ENCODE data around the gene MYO9B.

MYO9B gene

DNA sequence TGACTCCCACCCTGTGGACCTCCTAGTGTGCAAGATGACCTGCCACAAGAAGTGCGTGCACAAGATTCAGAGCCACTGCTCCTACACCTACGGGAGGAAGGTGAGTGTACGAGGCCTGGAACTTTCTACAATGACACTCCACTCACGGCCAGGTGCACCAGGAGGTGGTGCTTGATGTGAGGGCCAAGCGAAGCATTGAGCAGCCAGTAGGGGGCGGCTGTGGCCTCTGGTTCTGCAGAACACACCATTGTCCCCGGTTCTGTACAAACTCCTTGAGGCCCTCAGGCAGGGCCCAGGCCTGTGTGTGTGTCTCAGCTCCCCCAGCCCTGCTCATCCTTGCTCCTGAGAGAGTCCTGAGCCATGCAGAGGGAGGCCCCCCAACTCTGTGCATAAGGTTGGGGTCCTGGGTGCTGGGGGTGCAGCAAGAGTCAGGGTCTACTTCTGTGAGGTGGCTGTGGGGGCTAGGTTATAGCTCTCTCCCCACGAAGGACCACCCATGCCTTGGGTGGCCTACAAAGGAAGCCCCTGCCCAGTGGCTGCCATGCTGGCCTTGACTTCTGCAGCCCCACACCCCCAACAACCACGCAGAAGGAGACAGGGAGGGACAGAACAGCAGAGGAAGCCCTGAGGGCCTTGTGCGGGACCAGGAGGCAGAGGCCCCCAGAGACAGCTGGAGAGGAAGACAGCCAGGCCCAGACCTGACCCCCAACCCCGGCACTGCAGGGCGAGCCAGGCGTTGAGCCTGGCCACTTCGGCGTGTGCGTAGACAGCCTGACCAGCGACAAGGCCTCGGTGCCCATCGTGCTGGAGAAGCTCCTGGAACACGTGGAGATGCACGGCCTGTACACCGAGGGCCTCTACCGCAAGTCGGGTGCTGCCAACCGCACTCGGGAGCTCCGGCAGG, 129.9 kb downstream of the MYO9B start:
- in situ Hi-C loops (cut with HindIII; ENCODE audit: low sequenced_read_pairs), result no loop called here
- peak; percentile 49 for DNase-seq (ENCODE audit: low read depth, low spot score)

DNA sequence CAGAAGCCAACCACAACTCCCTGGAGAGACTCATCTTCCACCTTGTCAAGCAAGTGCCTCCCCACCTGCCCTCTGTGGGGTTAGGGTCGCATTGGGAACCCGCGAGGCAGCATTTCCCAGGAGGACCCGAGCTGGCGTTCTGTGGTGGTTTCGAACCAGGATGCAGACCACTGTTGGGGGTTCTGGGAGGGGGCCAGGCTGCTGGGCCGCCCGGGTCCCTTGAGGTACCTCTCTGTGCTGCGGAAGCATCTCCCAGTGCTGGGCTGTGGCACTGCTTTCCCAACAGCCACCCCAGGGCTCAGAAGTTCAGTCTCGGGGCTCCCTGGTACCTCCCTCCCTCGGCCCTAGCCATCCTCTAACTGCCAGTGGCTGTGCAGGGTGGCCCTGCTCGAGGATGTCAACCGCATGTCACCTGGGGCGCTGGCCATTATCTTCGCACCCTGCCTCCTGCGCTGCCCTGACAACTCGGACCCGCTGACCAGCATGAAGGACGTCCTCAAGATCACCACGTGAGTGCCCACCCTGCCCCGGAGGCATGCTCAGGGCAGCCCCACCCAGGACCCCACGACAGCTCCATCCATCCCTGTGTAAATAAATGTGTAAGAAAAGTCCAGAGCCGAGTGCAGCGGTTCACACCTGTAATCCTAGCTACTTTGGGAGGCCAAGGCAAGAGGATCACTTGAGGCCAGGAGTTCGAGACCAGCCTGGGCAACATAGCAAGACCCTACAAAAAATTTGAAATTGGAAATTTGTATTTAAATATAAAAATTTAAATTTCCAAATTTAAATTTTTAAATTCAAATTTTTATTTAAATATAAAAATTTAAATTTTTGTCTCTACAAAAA, 131.4 kb downstream of the MYO9B start:
- TF ChIP-seq CTCF (IDR thresholded peaks at IDR 0.05; ENCODE audit: low read depth, low read length), result no peak
- no peak for DNase-seq (ENCODE audit: low read depth, low spot score)
- in situ Hi-C loops (cut with HindIII; ENCODE audit: low sequenced_read_pairs), result no loop called here
- no peak overlapping the region for H3K4me3 ChIP-seq (ENCODE audit: low read depth, low read length)

More for the DNA sequence above, 129.9 kb downstream of the MYO9B start:
- H3K4me3 ChIP-seq (ENCODE audit: low read depth, low read length), result no peak overlapping the region
- peak; percentile 81 for TF ChIP-seq CTCF (IDR thresholded peaks at IDR 0.05; ENCODE audit: low read depth, low read length)

DNA sequence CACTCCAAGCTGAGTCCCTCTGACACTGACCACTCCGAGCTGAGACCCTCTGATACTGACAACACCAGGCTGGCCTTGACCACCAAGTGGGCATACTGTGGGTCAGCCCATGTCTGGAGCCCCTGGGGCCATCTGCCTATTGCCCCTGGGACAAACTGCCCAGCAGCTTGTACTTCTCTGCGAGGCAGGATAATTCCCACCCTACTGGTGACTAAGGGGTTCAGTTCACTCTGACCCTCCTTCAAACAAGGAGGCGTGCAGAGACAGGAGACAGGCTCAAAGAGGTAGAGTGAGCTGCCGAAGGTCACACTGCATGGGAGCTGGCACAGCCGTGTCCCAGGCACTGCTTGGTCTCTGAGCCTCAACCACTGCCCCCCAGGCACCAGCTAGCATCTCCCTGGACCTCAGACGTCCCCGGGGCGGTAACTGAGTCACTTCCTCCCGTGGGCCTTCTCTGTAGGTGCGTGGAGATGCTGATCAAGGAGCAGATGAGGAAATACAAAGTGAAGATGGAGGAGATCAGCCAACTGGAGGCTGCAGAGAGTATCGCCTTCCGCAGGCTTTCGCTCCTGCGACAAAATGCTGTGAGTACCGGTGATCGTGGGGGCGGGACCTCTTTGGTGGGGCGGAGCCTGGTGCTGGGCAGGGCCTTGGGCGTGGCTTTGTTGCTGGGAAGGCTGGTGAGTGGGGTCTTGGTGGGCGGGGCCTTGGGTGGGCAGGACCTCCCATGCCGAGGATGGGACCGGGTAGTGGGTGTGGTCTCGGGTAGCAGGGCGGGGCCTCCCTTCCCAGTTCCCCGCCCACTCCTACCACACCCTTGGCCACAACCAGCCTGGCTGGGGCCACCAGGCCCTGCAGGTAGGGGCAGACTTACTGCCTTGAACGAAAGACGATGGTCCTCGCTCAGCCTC, 133.8 kb downstream of the MYO9B start:
- peak; percentile 32 for DNase-seq (ENCODE audit: low read depth, low spot score)
- in situ Hi-C loops (cut with HindIII; ENCODE audit: low sequenced_read_pairs), result no loop called here
- H3K4me3 ChIP-seq (ENCODE audit: low read depth, low read length), result no peak overlapping the region
- TF ChIP-seq CTCF (IDR thresholded peaks at IDR 0.05; ENCODE audit: low read depth, low read length), result no peak

DNA sequence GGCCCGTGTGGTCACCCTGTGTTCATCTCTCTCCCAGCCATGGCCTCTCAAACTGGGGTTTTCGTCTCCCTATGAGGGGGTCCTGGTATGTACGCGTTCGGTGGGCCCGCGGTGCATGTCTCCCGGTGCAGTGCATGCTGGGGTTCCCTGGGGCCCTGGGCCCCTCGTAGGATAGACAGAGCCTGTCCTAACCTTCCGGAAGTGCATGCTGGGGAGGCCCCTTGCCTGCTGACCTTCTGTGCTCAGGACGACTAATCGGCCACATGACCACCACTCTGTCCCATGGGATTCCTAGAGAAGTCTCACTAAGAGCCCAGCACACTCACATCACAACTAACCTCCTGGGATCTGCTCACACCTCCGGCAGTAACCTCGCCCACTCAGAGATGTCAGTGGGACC, 134.7 kb downstream of the MYO9B start:
- no peak for DNase-seq (ENCODE audit: low read depth, low spot score)
- H3K4me3 ChIP-seq (ENCODE audit: low read depth, low read length), result no peak overlapping the region
- no peak for TF ChIP-seq CTCF (IDR thresholded peaks at IDR 0.05; ENCODE audit: low read depth, low read length)
- in situ Hi-C loops (cut with HindIII; ENCODE audit: low sequenced_read_pairs), result no loop called here

- in situ Hi-C loops (cut with HindIII; ENCODE audit: low sequenced_read_pairs), result no loop called here
- TF ChIP-seq CTCF (IDR thresholded peaks at IDR 0.05; ENCODE audit: low read depth, low read length), result no peak
- no peak for DNase-seq (ENCODE audit: low read depth, low spot score)
- H3K4me3 ChIP-seq (ENCODE audit: low read depth, low read length), result no peak overlapping the region
Measured at GRCh38 chr19:17211547-17212446, 136.2 kb downstream of the MYO9B start.
